Keratinocyte (primary cell): ENCODE measurements around the gene FRY.

ENCODE experiments used
- EZH2 ChIP-seq: IDR thresholded peaks from one replicate; pipeline ENCODE4 v1.6.1; 2012; ENCODE audit warnings: inconsistent platforms, mild to moderate bottlenecking, low read length, moderate library complexity
- TF ChIP-seq, protein P1 (sequence below), 3 experiments: IDR thresholded peaks in 1 of 3; conservative IDR thresholded peaks in 1 of 3; optimal IDR thresholded peaks in 1 of 3; 2 replicates in 2 of 3; 3 replicates in 1 of 3; pipeline versions ENCODE3 to v1.5.1; 2011; ENCODE audit warnings: low read length in 3 of 3, mild to moderate bottlenecking in 3 of 3, moderate library complexity in 2 of 3, control low read depth in 1 of 3, inconsistent platforms in 1 of 3; ENCODE audit not compliant: insufficient read depth in 2 of 3; ENCODE audit errors: extremely low read depth in 1 of 3

DNA sequence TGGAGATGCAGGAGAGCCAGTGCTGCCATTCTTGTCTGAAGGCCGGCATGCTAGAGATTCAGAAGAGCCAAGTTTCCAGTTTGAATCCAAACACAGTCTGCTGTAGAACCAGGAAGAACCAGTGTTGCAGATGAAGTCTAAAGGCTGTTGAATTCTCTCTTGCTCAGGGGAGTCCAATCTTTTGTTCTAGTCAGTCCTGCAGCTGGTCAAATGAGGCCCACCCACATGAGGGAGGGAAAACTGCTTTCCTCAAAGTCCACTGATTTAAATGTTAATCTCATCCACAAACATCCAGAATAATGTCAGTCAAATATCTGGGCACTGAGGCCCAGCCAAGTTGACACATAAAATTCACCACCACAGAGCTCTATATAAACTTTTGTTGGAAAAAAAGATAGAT is 136.6 kb downstream of the FRY start:
- TF ChIP-seq, protein P1, sequence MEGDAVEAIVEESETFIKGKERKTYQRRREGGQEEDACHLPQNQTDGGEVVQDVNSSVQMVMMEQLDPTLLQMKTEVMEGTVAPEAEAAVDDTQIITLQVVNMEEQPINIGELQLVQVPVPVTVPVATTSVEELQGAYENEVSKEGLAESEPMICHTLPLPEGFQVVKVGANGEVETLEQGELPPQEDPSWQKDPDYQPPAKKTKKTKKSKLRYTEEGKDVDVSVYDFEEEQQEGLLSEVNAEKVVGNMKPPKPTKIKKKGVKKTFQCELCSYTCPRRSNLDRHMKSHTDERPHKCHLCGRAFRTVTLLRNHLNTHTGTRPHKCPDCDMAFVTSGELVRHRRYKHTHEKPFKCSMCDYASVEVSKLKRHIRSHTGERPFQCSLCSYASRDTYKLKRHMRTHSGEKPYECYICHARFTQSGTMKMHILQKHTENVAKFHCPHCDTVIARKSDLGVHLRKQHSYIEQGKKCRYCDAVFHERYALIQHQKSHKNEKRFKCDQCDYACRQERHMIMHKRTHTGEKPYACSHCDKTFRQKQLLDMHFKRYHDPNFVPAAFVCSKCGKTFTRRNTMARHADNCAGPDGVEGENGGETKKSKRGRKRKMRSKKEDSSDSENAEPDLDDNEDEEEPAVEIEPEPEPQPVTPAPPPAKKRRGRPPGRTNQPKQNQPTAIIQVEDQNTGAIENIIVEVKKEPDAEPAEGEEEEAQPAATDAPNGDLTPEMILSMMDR (optimal IDR thresholded peaks at IDR 0.05 in 1 of 3, IDR thresholded peaks at IDR 0.05 in 1 of 3, conservative IDR thresholded peaks at IDR 0.05 in 1 of 3; ENCODE audit: extremely low read depth in 1 of 3, insufficient read depth in 2 of 3, low read length in 3 of 3): no peak
- no peak for TF ChIP-seq EZH2
